B cell (primary cell): Measurements from ENCODE around the gene EGFL8.

Experiments used
- EZH2 ChIP-seq: IDR thresholded peaks from 2 replicates; pipeline ENCODE4 v1.6.1; 2012; ENCODE audit warnings: borderline replicate concordance, low read depth, mild to moderate bottlenecking, moderate library complexity, low read length; ENCODE audit not compliant: insufficient read depth, poor library complexity, severe bottlenecking
- TF ChIP-seq, protein P1 (sequence below): fragments of 200-600 bp; IDR thresholded peaks from one replicate; pipeline ENCODE4 v1.8.0; 2022; ENCODE audit warnings: antibody characterized with exemption, mild to moderate bottlenecking

DNA sequence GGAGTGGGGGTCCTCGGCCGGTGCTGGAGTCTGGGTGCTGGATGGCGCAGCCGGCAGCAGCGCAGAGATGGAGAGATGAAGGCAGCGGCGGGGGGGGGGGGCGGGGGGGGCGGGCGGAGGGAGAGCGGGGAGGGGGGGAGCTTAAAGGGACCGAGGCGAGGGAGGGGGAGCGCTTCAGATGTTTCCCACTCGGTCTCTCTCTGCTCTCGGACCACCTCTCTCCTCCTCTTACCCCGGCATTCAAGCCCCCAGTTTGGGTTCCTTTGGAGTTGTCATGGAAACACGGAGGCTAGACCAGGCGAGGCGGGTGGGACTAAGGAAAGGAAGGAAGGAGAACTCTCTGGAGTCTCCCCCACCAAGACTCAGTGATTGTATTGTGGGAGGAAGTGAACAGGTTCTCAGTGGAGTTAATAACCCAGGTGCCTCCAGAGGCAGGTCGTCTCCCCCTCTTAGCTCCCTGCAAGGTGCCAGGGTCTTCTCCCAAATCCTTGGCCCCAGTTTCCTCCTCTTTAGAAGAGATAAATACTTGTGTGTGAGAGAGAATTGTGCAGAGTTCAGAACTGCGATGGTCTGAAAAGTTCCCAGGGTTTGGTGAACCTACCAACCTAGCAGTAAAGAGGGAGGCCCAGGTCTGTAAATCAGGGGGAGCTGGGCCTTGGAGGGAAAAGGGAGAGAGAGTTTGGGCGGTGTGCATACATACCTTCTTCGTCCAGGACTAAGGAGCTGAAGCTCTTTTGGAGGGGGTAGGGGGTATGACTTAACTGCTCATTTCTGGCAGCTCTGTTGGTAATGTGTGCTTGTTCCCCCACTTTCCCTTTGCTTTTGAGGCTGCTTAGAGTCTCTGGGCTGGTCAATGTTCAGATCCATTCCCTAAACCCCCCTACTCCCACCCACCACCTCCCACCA is 12.3 kb upstream of the EGFL8 start, which contains the start of gene PRRT1:
- TF ChIP-seq, protein P1, sequence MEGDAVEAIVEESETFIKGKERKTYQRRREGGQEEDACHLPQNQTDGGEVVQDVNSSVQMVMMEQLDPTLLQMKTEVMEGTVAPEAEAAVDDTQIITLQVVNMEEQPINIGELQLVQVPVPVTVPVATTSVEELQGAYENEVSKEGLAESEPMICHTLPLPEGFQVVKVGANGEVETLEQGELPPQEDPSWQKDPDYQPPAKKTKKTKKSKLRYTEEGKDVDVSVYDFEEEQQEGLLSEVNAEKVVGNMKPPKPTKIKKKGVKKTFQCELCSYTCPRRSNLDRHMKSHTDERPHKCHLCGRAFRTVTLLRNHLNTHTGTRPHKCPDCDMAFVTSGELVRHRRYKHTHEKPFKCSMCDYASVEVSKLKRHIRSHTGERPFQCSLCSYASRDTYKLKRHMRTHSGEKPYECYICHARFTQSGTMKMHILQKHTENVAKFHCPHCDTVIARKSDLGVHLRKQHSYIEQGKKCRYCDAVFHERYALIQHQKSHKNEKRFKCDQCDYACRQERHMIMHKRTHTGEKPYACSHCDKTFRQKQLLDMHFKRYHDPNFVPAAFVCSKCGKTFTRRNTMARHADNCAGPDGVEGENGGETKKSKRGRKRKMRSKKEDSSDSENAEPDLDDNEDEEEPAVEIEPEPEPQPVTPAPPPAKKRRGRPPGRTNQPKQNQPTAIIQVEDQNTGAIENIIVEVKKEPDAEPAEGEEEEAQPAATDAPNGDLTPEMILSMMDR = no peak
- TF ChIP-seq EZH2 = no peak
